CD4-positive, alpha-beta T cell treated with Interleukin-4 for 4 hours (primary cell): ENCODE measurements around the gene RIIAD1.
A peak's percentile ranks its signal among the peaks of the same experiment; 100 is the strongest.
"Not testable (repeated sequence)": the region's sequence is repeated elsewhere in the genome, so short reads cannot be mapped to it uniquely, and the experiment has no call there.

Experiments used
- DNase-seq: peaks from one replicate; pipeline ENCODE4 v3.0.0-alpha.2; 2020

Gene RIIAD1

GRCh38 chr1:151737026-151737425 lies 15.7 kb downstream of the RIIAD1 start:
- DNase-seq, result no peak

GRCh38 chr1:151737479-151737878 lies 16.2 kb downstream of the RIIAD1 start:
- DNase-seq, result no peak

GRCh38 chr1:151739590-151740355 lies 18.5 kb downstream of the RIIAD1 start:
- DNase-seq, result no peak

GRCh38 chr1:151741516-151741915 lies 20.2 kb downstream of the RIIAD1 start:
- DNase-seq, result no peak

- DNase-seq, result no peak
Measured at GRCh38 chr1:151756291-151756690, 35.0 kb downstream of the RIIAD1 start.

- no peak for DNase-seq
Measured at GRCh38 chr1:151759241-151759640, 37.9 kb downstream of the RIIAD1 start.

GRCh38 chr1:151760597-151761385 lies 39.5 kb downstream of the RIIAD1 start:
- DNase-seq, result no peak

- DNase-seq, result peak; percentile 84
Measured at GRCh38 chr1:151762941-151763921, 41.9 kb downstream of the RIIAD1 start, which contains the start of gene MRPL9. TSS of gene MRPL9 (minus strand) at chr1:151763496. CDS start at chr1:151763479, 17 bp downstream.

- no peak for DNase-seq
Measured at GRCh38 chr1:151763990-151764389, 42.7 kb downstream of the RIIAD1 start.

GRCh38 chr1:151768351-151769066 lies 47.2 kb downstream of the RIIAD1 start:
- DNase-seq, result not testable (repeated sequence)

GRCh38 chr1:151769270-151769669 lies 47.9 kb downstream of the RIIAD1 start:
- not testable (repeated sequence) for DNase-seq

GRCh38 chr1:151773702-151774101 lies 52.4 kb downstream of the RIIAD1 start:
- no peak for DNase-seq

- no peak for DNase-seq
Measured at GRCh38 chr1:151774256-151774922, 53.1 kb downstream of the RIIAD1 start.

GRCh38 chr1:151775894-151776664 lies 54.8 kb downstream of the RIIAD1 start:
- no peak for DNase-seq

GRCh38 chr1:151776665-151777062 lies 55.3 kb downstream of the RIIAD1 start:
- no peak for DNase-seq

- DNase-seq, result no peak
Measured at GRCh38 chr1:151777317-151777716, 56.0 kb downstream of the RIIAD1 start.
